ENCODE results near the gene CYP4B1.

- TF ChIP-seq CTCF (IDR thresholded peaks at IDR 0.05) (no peak), POLR2A (IDR thresholded peaks at IDR 0.05) (no peak)
Measured at GRCh38 chr1:46760558-46761166, 38.2 kb upstream of the CYP4B1 start.

Measured in esophagus squamous epithelium (tissue), 4 donors.